Measurements from ENCODE around the gene CCSER2. TPM values are rescaled to one million over a fixed set of nuclear protein-coding genes. Genes with fewer than 3 reads are reported as not detected.

CCSER2 gene
- total RNA-seq, 1 experiment from 2014 or later: 28.9 TPM

DNA sequence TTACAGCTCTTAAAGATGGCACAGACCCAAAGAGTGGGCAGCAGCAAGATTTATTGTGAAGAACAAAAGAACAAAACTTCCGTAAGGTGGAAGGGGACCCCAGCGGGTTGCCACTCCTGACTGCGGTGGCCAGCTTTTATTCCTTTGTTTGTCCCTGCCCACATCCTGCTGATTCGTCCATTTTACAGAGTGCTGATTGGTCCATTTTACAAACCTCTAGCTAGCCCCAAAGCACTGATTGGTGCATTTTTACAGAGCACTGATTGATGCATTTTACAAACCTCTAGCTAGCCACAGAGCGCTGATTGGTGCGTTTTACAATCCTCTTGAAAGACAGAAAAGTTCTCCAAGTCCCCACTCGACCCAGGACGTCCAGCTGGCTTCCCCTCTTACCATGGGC is 16.8 kb upstream of the CCSER2 start (continued):
- TF ChIP-seq, protein P1, sequence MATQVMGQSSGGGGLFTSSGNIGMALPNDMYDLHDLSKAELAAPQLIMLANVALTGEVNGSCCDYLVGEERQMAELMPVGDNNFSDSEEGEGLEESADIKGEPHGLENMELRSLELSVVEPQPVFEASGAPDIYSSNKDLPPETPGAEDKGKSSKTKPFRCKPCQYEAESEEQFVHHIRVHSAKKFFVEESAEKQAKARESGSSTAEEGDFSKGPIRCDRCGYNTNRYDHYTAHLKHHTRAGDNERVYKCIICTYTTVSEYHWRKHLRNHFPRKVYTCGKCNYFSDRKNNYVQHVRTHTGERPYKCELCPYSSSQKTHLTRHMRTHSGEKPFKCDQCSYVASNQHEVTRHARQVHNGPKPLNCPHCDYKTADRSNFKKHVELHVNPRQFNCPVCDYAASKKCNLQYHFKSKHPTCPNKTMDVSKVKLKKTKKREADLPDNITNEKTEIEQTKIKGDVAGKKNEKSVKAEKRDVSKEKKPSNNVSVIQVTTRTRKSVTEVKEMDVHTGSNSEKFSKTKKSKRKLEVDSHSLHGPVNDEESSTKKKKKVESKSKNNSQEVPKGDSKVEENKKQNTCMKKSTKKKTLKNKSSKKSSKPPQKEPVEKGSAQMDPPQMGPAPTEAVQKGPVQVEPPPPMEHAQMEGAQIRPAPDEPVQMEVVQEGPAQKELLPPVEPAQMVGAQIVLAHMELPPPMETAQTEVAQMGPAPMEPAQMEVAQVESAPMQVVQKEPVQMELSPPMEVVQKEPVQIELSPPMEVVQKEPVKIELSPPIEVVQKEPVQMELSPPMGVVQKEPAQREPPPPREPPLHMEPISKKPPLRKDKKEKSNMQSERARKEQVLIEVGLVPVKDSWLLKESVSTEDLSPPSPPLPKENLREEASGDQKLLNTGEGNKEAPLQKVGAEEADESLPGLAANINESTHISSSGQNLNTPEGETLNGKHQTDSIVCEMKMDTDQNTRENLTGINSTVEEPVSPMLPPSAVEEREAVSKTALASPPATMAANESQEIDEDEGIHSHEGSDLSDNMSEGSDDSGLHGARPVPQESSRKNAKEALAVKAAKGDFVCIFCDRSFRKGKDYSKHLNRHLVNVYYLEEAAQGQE (IDR thresholded peaks at IDR 0.05; ENCODE audit: low read depth): no peak
- no peak for TF ChIP-seq CBX3 (IDR thresholded peaks at IDR 0.05; ENCODE audit: low read depth)

DNA sequence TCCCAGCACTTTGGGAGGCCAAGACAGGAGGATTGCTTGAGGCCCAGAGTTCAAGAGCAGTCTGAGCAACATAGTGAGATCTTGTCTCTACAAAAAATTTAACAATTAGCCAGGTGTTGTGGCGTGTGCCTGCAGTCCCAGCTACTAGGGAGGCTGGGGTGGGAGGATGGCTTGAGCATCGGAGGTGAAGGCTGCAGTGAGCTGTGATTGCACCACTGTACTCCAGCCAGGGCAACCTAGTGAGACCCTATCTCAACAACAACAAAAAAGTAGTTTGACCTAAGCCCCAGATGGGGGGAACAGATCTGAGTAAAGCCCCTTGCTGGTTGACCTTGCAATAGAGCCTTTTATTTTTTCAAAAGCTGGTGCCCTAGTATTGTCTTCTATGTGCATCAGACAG is 15.6 kb upstream of the CCSER2 start:
- peak overlapping the region; percentile 62 for H3K27ac ChIP-seq (ENCODE audit: low read depth, low read length)
- H3K9me2 ChIP-seq (ENCODE audit: insufficient read depth): no peaks in the 10 kb centered on the region
- RAD21 ChIA-PET (ENCODE audit: low non-redundant PET in 1 of 2, low total read pairs in 2 of 2, uncharacterized antibody in 2 of 2, unreplicated experiment in 2 of 2): no interaction called here
- H4K20me1 ChIP-seq (ENCODE audit: insufficient read depth): no peaks in the 10 kb centered on the region
- intact Hi-C loops (cut with micrococcal nuclease): no loop called here
- no peak overlapping the region for H3K9ac ChIP-seq (ENCODE audit: low read length)
- no peaks in the 10 kb centered on the region for H3K79me2 ChIP-seq (ENCODE audit: insufficient read depth, low read length)
- CTCF ChIA-PET: no interaction called here
- H3K36me3 ChIP-seq (ENCODE audit: control insufficient read depth in 1 of 2, insufficient read depth in 2 of 2, low read length in 2 of 2): no peaks in the 10 kb centered on the region
- no peaks in the 10 kb centered on the region for H3K27me3 ChIP-seq (ENCODE audit: insufficient read depth, low read length)
- TF ChIP-seq TCF7L2 (IDR thresholded peaks at IDR 0.05; ENCODE audit: borderline replicate concordance, extremely low read depth, insufficient read depth, insufficient read length) (no peak), POLR2AphosphoS5 (IDR thresholded peaks at IDR 0.05; ENCODE audit: low read depth, low read length) (no peak), ELF1 (IDR thresholded peaks at IDR 0.05; ENCODE audit: borderline replicate concordance, low read depth) (no peak), POLR2A (IDR thresholded peaks at IDR 0.05; ENCODE audit: borderline replicate concordance, extremely low read depth, insufficient read depth, insufficient read length) (no peak), ZNF274 (IDR thresholded peaks at IDR 0.05; ENCODE audit: low read depth, low read length) (no peak), EZH2 (IDR thresholded peaks at IDR 0.05) (no peak), SIN3A (IDR thresholded peaks at IDR 0.05; ENCODE audit: low read depth) (no peak), CBX3 (IDR thresholded peaks at IDR 0.05; ENCODE audit: low read depth) (no peak), CEBPB (IDR thresholded peaks at IDR 0.05; ENCODE audit: low read depth) (no peak), YY1 (IDR thresholded peaks at IDR 0.05; ENCODE audit: extremely low read depth, insufficient replicate concordance, low read depth, low read length) (no peak), SP1 (IDR thresholded peaks at IDR 0.05; ENCODE audit: low read depth) (no peak)
- TF ChIP-seq, protein P2, sequence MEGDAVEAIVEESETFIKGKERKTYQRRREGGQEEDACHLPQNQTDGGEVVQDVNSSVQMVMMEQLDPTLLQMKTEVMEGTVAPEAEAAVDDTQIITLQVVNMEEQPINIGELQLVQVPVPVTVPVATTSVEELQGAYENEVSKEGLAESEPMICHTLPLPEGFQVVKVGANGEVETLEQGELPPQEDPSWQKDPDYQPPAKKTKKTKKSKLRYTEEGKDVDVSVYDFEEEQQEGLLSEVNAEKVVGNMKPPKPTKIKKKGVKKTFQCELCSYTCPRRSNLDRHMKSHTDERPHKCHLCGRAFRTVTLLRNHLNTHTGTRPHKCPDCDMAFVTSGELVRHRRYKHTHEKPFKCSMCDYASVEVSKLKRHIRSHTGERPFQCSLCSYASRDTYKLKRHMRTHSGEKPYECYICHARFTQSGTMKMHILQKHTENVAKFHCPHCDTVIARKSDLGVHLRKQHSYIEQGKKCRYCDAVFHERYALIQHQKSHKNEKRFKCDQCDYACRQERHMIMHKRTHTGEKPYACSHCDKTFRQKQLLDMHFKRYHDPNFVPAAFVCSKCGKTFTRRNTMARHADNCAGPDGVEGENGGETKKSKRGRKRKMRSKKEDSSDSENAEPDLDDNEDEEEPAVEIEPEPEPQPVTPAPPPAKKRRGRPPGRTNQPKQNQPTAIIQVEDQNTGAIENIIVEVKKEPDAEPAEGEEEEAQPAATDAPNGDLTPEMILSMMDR (IDR thresholded peaks at IDR 0.05 in 2 of 3, conservative IDR thresholded peaks at IDR 0.05 in 1 of 3; ENCODE audit: borderline replicate concordance in 1 of 3, insufficient read depth in 1 of 3, low read depth in 2 of 3, low read length in 2 of 3): no peak
- TF ChIP-seq, protein P1 (IDR thresholded peaks at IDR 0.05; ENCODE audit: low read depth): no peak
- peaks cover 15 to 44% of the 10 kb centered on the region in 2 experiments for H3K4me1 ChIP-seq (ENCODE audit: control insufficient read depth in 1 of 2, insufficient read depth in 2 of 2, low read length in 2 of 2)
- DNase-seq (ENCODE audit: low read depth, low spot score) (no peak), ATAC-seq (no peak)
- no peaks in the 10 kb centered on the region for H3K9me3 ChIP-seq (ENCODE audit: control insufficient read depth in 1 of 2, insufficient read depth in 1 of 2, low read depth in 1 of 2, low read length in 2 of 2)
- peak overlapping the region; percentile 66 for H2AFZ ChIP-seq (ENCODE audit: low read depth, low read length, poor library complexity, severe bottlenecking)
- no TSS peak for BruUV-seq (replicated peaks)
- H3K4me3 ChIP-seq (replicated peaks in 1 of 2; ENCODE audit: low read depth in 1 of 2, low read length in 2 of 2): no peak overlapping the region
- H3K4me2 ChIP-seq (ENCODE audit: low read length): no peak overlapping the region
- POLR2A ChIA-PET: interaction anchor here (2.0 kb wide), 1 partner anchor 15 kb away, joined by 5 read pairs; the partner anchor contains the start of gene CCSER2
